AG08395 (cell line): ENCODE results near the gene PTH1R.
A peak's percentile ranks its signal among the peaks of the same experiment; 100 is the strongest.

ENCODE experiments used
- DNase-seq: peaks from one replicate; pipeline ENCODE4 v3.0.0; 2012; ENCODE audit warnings: mixed read lengths, low spot score

Gene PTH1R

GRCh38 chr3:46877406-46878125, at the start of gene PTH1R:
TSS of gene PTH1R (plus strand) at chr3:46877721. CDS start at chr3:46883560, 5,839 bp downstream.
- no peak for DNase-seq

- no peak for DNase-seq
Measured at GRCh38 chr3:46829699-46830208, 47.8 kb upstream of the PTH1R start.

GRCh38 chr3:46830801-46831200, 46.7 kb upstream of the PTH1R start:
- no peak for DNase-seq

- no peak for DNase-seq
Measured at GRCh38 chr3:46831316-46831715, 46.2 kb upstream of the PTH1R start.

- no peak for DNase-seq
Measured at GRCh38 chr3:46831841-46832240, 45.7 kb upstream of the PTH1R start.

- DNase-seq = no peak
Measured at GRCh38 chr3:46833346-46834300, 43.9 kb upstream of the PTH1R start.

- no peak for DNase-seq
Measured at GRCh38 chr3:46835054-46835453, 42.5 kb upstream of the PTH1R start.

GRCh38 chr3:46835491-46835890, 42.0 kb upstream of the PTH1R start:
- DNase-seq = no peak

- no peak for DNase-seq
Measured at GRCh38 chr3:46838301-46838700, 39.2 kb upstream of the PTH1R start.

GRCh38 chr3:46840491-46840890, 37.0 kb upstream of the PTH1R start:
- no peak for DNase-seq

- no peak for DNase-seq
Measured at GRCh38 chr3:46843508-46843907, 34.0 kb upstream of the PTH1R start.

GRCh38 chr3:46844397-46844796, 33.1 kb upstream of the PTH1R start:
- DNase-seq = no peak

GRCh38 chr3:46844881-46845312, 32.6 kb upstream of the PTH1R start:
- no peak for DNase-seq

- peak; percentile 76 for DNase-seq
Measured at GRCh38 chr3:46845397-46845859, 32.1 kb upstream of the PTH1R start.

- peak; percentile 83 for DNase-seq
Measured at GRCh38 chr3:46845860-46846623, 31.5 kb upstream of the PTH1R start.

GRCh38 chr3:46846624-46847542, 30.6 kb upstream of the PTH1R start:
- DNase-seq = no peak

- DNase-seq = no peak
Measured at GRCh38 chr3:46847744-46848143, 29.8 kb upstream of the PTH1R start.

GRCh38 chr3:46848271-46849044, 29.1 kb upstream of the PTH1R start:
- peak; percentile 51 for DNase-seq

GRCh38 chr3:46849045-46849631, 28.4 kb upstream of the PTH1R start:
- no peak for DNase-seq
